SKM-1 (cell line): ENCODE measurements around the gene ZNRF3.

Experiments
- DNase-seq: peaks from one replicate; lab custom pipeline; 2025; ENCODE audit not compliant: unreplicated experiment; lab: John Stamatoyannopoulos, UW

Gene ZNRF3

GRCh38 chr22:28980326-28980725 lies 97.0 kb downstream of the ZNRF3 start:
- DNase-seq: no peak

- DNase-seq: no peak
These were observed 98.6 kb downstream of the ZNRF3 start for GRCh38 chr22:28981818-28982499.

- DNase-seq: no peak
These were observed 99.8 kb downstream of the ZNRF3 start for GRCh38 chr22:28983190-28983589.

- DNase-seq: no peak
These were observed 100.5 kb downstream of the ZNRF3 start for GRCh38 chr22:28983788-28984441.

GRCh38 chr22:28984482-28985158 lies 101.2 kb downstream of the ZNRF3 start:
- no peak for DNase-seq

- no peak for DNase-seq
These were observed 102.4 kb downstream of the ZNRF3 start for GRCh38 chr22:28985581-28986290.

GRCh38 chr22:28986366-28986765 lies 103.0 kb downstream of the ZNRF3 start:
- DNase-seq: no peak

- DNase-seq: no peak
These were observed 105.1 kb downstream of the ZNRF3 start for GRCh38 chr22:28988457-28988856.

- DNase-seq: no peak
These were observed 105.7 kb downstream of the ZNRF3 start for GRCh38 chr22:28989035-28989464.

GRCh38 chr22:28989484-28989883 lies 106.1 kb downstream of the ZNRF3 start:
- DNase-seq: no peak

GRCh38 chr22:28989912-28990311 lies 106.5 kb downstream of the ZNRF3 start:
- no peak for DNase-seq

- no peak for DNase-seq
These were observed 109.4 kb downstream of the ZNRF3 start for GRCh38 chr22:28992565-28993356.

GRCh38 chr22:28994522-28994921 lies 111.2 kb downstream of the ZNRF3 start:
- DNase-seq: no peak

- DNase-seq: no peak
These were observed 112.2 kb downstream of the ZNRF3 start for GRCh38 chr22:28995551-28995950.

GRCh38 chr22:28997342-28997741 lies 114.0 kb downstream of the ZNRF3 start:
- no peak for DNase-seq

GRCh38 chr22:28998681-28999080 lies 115.3 kb downstream of the ZNRF3 start:
- no peak for DNase-seq

- DNase-seq: no peak
These were observed 116.1 kb downstream of the ZNRF3 start for GRCh38 chr22:28999510-28999909.

GRCh38 chr22:28999919-29000556 lies 116.7 kb downstream of the ZNRF3 start:
- no peak for DNase-seq

GRCh38 chr22:29000641-29001040 lies 117.3 kb downstream of the ZNRF3 start:
- DNase-seq: no peak

GRCh38 chr22:29002603-29003002 lies 119.2 kb downstream of the ZNRF3 start:
- no peak for DNase-seq
